ENCODE measurements around the gene PSMG4. TPM values are rescaled to one million over a fixed set of nuclear protein-coding genes. Genes with fewer than 3 reads are reported as not detected.

The PSMG4 gene
- total and polyA plus RNA-seq, 8 donors, result 4.0 to 92.7 (median 27.4) TPM

DNA sequence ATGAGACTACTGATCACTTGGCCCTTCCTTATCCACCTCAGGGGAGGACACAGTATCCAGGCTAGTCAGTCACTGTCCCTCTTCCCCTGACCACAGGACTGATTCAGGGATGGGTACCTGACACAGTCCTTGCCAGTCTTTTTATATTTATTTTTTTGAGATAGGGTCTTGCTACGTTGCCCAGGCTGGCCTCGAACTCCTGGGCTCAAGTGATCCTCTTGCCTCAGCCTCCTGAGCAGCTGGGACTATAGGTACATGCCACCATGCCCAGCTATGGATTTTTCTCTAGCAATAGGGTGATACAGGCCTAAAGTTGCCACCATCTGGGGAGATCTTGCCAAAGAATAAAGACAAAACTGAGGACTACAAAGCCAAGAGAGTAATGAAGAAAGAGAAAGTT, 41.5 kb upstream of the PSMG4 start:
- no peaks in the 10 kb centered on the region for H3K4me1 ChIP-seq
- H3K9me3 ChIP-seq, result no peaks in the 10 kb centered on the region
- no peak overlapping the region for H3K27ac ChIP-seq
- no peaks in the 10 kb centered on the region for H3K36me3 ChIP-seq
- intact Hi-C loops (cut with DNase I; ENCODE audit: low total_unique reads), result no loop called here
- no peak overlapping the region for H3K4me3 ChIP-seq
- 77 to 96% (median 90%) methylated on average over 2 of the region's 2 CpGs for WGBS, 5 donors
- TF ChIP-seq, protein P1, sequence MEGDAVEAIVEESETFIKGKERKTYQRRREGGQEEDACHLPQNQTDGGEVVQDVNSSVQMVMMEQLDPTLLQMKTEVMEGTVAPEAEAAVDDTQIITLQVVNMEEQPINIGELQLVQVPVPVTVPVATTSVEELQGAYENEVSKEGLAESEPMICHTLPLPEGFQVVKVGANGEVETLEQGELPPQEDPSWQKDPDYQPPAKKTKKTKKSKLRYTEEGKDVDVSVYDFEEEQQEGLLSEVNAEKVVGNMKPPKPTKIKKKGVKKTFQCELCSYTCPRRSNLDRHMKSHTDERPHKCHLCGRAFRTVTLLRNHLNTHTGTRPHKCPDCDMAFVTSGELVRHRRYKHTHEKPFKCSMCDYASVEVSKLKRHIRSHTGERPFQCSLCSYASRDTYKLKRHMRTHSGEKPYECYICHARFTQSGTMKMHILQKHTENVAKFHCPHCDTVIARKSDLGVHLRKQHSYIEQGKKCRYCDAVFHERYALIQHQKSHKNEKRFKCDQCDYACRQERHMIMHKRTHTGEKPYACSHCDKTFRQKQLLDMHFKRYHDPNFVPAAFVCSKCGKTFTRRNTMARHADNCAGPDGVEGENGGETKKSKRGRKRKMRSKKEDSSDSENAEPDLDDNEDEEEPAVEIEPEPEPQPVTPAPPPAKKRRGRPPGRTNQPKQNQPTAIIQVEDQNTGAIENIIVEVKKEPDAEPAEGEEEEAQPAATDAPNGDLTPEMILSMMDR (IDR thresholded peaks at IDR 0.05), result no peak
- DNase-seq, result no peak
- H3K27me3 ChIP-seq, result peaks cover 0 to 10% (median 4%) of the 10 kb centered on the region in 3 donors

DNA sequence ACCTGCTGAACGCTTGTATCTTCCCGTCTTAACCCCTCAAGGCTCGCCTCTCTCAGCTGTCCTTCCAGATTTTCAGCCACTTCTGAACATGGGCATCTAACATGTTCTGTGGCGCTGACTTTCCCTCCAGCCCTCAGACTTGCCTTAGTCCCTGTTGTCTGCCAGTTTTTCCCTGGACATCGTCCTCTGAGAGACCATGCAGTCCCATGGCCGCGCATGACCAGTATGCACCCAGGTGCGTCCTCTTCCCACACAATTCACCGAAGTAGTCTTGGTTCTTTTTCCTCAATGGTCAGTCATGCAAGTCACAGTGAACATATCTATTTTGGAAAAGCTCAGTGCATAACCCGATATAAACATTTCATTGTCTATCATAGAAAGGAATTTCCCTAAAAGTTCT, 40.5 kb upstream of the PSMG4 start:
- Histone ChIP-seq H3K27ac (no peak overlapping the region), H3K27me3 (peaks cover 0 to 10% (median 4%) of the 10 kb centered on the region in 3 donors), H3K9me3 (no peaks in the 10 kb centered on the region), H3K4me1 (no peaks in the 10 kb centered on the region), H3K4me3 (no peak overlapping the region), H3K36me3 (no peaks in the 10 kb centered on the region)
- TF ChIP-seq, protein P1 (IDR thresholded peaks at IDR 0.05), result no peak
- TF ChIP-seq POLR2A (IDR thresholded peaks at IDR 0.05) (no peak), EP300 (IDR thresholded peaks at IDR 0.05) (no peak), POLR2AphosphoS5 (IDR thresholded peaks at IDR 0.05) (no peak)
- 90 to 93% (median 91%) methylated on average over 10 of the region's 10 CpGs for WGBS, 5 donors
- intact Hi-C loops (cut with DNase I; ENCODE audit: low total_unique reads), result no loop called here
- DNase-seq, result no peak

DNA sequence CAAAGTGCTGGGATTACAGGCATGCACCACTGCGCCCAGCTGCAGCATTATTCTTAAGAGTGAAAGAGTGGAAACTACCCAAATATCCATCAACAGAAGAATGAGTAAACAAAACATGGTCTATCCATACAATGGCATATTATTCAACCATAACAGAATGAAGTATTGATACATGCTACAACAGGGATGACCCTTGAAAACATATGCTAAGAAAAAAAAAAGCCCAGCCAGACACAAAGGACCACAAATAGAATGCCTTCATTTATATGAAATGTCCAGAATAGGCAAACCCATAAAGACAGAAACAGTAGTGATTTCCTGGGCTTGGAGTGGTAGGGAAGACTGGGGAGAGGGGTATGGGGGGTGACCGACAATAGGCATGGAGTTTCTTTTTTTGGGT, 38.4 kb upstream of the PSMG4 start:
- Histone ChIP-seq H3K9me3 (no peaks in the 10 kb centered on the region), H3K4me1 (no peaks in the 10 kb centered on the region), H3K27me3 (peaks cover 0 to 10% (median 4%) of the 10 kb centered on the region in 3 donors), H3K4me3 (no peak overlapping the region), H3K27ac (no peak overlapping the region), H3K36me3 (no peaks in the 10 kb centered on the region)
- TF ChIP-seq POLR2A (IDR thresholded peaks at IDR 0.05) (no peak), EP300 (IDR thresholded peaks at IDR 0.05) (no peak), POLR2AphosphoS5 (IDR thresholded peaks at IDR 0.05) (no peak)
- TF ChIP-seq, protein P1 (IDR thresholded peaks at IDR 0.05), result no peak
- DNase-seq, result no peak
- intact Hi-C loops (cut with DNase I; ENCODE audit: low total_unique reads), result no loop called here
- WGBS, 5 donors, result 74 to 85% (median 83%) methylated on average over 2 of the region's 2 CpGs

DNA sequence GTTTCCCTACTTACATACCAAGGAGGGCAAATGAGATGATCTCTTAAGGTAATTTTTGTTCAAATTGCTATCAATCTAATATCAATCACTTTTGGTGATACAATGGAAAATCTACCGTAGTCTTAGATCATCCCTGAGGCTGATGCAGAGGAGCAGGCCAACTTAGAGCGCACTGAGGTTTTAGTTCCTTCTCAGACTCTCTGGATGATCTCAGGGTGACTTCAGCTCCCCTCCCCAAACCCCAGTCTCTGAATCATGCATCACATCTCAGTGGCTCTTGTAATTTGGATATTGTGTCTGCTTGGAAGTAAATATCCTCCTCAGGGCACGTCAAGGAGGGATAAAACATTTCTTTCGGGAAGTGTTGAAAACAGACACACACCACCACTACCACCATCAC, 37.2 kb upstream of the PSMG4 start:
- TF ChIP-seq, protein P1 (IDR thresholded peaks at IDR 0.05), result no peak
- TF ChIP-seq POLR2AphosphoS5 (IDR thresholded peaks at IDR 0.05) (no peak), EP300 (IDR thresholded peaks at IDR 0.05) (no peak), POLR2A (IDR thresholded peaks at IDR 0.05) (no peak)
- intact Hi-C loops (cut with DNase I; ENCODE audit: low total_unique reads), result no loop called here
- no peak for DNase-seq
- H3K27me3 ChIP-seq, result peaks cover 0 to 18% (median 11%) of the 10 kb centered on the region in 3 donors
- WGBS, 5 donors, result 85 to 96% (median 94%) methylated on average over 4 of the region's 4 CpGs
- no peaks in the 10 kb centered on the region for H3K36me3 ChIP-seq
- no peak overlapping the region for H3K4me3 ChIP-seq
- H3K27ac ChIP-seq, result no peak overlapping the region
- H3K9me3 ChIP-seq, result no peaks in the 10 kb centered on the region
- peaks cover 2 to 4% (median 2%) of the 10 kb centered on the region in 4 donors for H3K4me1 ChIP-seq

Data from stomach (tissue), 9 donors.